SKM-1 treated with dmso at 0.1 percent for 144 hours (cell line): ENCODE data around the gene NT5C1B.
"Not testable (repeated sequence)": the region's sequence is repeated elsewhere in the genome, so short reads cannot be mapped to it uniquely, and the experiment has no call there.

Source experiments
- DNase-seq: peaks from one replicate; lab custom pipeline; 2025; ENCODE audit not compliant: unreplicated experiment; lab: John Stamatoyannopoulos, UW

NT5C1B gene

DNA sequence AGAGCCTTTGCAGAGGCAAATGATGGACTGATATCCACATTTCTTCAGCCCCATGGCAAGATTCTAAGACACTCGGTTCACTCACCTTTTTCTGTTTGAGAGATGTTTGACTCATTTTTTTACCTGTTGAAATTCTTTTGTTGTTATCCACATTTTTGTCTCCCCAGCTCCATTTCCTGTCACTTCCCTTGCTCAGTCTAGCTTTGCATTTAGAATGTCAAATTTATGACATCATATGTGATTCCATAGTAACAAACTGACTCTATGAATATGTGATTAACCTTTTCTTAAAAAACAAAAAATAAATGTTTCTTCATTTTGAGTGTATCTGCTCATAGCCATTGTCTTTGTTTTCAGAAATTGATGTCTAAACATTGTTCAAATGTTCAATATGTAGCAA, at the start of gene NT5C1B:
TSS of gene NT5C1B (minus strand) at position 216 of the 400 bp plus-strand sequence. CDS start at position 115, 101 bp downstream.
- no peak for DNase-seq

- DNase-seq = no peak
Measured at GRCh38 chr2:18637196-18637595, 47.8 kb upstream of the NT5C1B start.

GRCh38 chr2:18632699-18633098, 43.3 kb upstream of the NT5C1B start:
- DNase-seq = not testable (repeated sequence)

GRCh38 chr2:18630941-18631340, 41.6 kb upstream of the NT5C1B start:
- no peak for DNase-seq

DNA sequence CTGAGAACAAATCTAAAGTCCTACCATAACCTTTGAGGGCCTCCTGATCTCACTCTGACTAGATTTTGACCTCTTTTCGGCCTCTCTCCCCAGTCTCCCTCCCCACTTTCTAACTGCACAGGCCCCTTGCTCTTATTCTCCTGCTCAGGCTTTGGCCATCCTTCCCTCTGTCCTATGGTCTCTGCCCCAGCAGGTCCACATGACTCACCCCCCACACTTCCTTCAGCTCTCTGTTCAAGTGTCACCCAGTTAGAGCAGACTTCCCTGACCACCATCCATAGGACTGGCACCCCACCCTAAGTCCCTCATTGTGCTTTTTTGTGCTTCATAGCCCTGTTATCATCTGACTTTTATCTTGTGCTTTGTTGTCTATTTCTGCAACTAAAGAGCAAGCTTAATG, 41.2 kb upstream of the NT5C1B start:
- DNase-seq = no peak

GRCh38 chr2:18630101-18630500, 40.7 kb upstream of the NT5C1B start:
- no peak for DNase-seq

- no peak for DNase-seq
Measured at GRCh38 chr2:18626958-18627650, 37.7 kb upstream of the NT5C1B start.

DNA sequence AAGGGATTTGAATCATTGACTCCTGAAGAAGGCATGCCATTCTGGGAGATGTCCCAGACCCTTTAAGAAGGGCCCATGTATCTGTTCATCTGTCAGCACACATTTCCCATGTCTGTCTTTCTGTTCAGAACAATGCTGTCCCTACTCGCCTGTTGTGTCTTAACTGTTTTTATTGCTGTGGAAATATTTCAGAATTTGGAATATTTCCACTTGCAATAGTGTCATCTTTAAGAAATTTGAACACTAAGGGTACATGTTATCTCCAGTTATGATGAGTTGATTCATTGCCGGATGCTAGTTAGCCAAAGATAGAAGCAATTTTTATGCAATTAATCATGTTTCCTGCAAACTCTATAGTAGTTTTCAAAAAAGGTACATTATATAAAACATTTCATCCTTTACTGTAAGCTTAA, 36.9 kb upstream of the NT5C1B start:
- DNase-seq = no peak

DNA sequence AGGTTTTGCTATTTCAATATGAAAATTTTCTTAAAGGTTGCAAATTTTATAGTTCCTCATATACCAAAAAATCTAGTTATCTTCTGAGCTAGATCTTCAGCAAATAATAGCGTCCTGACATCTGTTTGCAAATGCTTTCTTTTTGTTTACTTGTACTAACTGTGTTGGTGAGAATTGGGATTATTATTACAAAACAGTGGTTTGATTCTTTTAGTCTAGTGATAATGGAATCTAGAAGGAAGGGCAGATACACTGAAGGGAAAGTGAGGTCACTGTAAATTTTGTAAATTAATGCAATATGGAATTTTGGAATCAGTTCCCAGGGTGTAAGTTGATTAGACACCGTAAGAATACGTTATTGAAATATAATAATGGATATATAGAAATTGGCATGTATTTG, 36.2 kb upstream of the NT5C1B start:
- no peak for DNase-seq

- DNase-seq = no peak
Measured at GRCh38 chr2:18623782-18624181, 34.4 kb upstream of the NT5C1B start.

GRCh38 chr2:18620867-18621632, 31.7 kb upstream of the NT5C1B start:
- no peak for DNase-seq

GRCh38 chr2:18619091-18619490, 29.7 kb upstream of the NT5C1B start:
- DNase-seq = no peak

DNA sequence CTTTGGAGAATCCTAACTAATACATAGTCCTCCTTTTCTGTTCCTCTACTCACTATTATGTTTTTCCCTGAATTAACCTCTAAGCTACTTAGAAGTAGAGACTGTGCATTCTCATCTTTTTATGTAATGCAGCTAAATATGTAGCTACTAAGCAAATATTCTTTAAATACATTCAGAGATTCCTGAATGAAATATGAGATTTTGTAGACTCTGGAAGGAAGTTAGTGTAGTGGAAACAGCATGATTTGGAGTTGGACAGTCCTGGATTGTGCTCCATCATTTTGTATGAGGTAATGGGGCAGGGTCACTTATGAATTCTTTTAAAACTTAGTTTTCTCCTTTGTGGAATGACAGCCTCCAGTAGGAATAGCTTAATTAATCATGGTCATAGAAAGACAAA, 24.7 kb upstream of the NT5C1B start:
- DNase-seq = no peak

- DNase-seq = no peak
Measured at GRCh38 chr2:18612133-18612532, 22.8 kb upstream of the NT5C1B start.

DNA sequence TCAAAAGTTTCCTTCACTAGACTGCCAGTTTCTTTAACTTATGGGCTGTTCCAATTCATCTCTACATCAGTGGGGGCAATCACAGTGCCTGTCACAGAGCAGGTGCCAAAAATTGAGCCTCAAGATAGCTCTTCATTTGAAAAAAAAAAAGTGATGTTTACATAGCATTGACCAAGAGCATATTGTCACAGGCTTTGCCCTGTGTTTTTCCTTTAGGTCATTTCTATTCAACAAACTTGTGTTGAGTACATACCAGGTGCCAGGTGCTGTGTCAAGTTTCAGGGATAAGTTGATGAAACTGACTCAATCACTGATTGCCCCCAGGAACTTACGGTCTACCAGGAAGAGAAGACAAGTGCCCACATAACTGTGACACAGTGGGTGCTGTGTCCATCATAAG, 22.2 kb upstream of the NT5C1B start:
- DNase-seq = no peak

- DNase-seq = no peak
Measured at GRCh38 chr2:18611184-18611583, 21.8 kb upstream of the NT5C1B start.

GRCh38 chr2:18610651-18611050, 21.3 kb upstream of the NT5C1B start:
- no peak for DNase-seq

DNA sequence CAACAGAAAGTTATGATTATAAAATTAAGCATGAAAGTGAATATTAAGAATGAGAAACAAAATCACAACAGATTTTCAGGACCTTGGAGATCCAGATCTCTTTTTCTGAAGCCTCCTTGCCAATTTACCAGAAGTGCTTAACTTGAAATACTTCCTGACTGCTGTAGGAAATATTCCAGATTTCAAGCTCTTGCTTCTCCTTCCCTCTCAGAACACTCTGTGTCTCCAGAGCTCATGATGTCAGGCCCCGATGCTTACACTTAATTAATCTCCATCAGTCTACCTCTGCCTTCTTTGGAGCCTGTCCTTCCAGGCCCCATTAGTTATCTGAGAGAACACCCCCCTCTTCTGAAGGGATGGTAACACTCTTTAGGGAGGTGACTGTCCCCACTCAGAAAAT, 20.7 kb upstream of the NT5C1B start:
- no peak for DNase-seq

DNA sequence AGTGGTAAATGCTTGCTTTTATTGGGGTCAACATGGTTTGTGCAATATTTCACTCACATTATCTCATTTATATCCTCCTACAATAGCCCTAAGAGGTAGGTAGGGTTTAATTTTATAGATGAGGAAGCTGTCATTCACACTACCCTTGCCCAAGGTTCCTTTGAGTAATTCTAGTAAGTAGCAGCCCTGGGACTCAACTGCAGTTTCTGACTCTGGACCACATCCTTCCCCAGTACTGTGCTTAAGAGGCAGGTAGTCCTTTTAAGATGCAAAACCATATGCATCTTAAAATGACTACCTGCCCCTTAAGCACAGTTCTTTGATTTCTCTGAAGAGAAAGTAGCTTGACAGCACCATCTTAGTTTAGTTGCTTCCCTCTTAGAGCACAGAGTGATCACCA, 15.7 kb upstream of the NT5C1B start:
- no peak for DNase-seq

DNA sequence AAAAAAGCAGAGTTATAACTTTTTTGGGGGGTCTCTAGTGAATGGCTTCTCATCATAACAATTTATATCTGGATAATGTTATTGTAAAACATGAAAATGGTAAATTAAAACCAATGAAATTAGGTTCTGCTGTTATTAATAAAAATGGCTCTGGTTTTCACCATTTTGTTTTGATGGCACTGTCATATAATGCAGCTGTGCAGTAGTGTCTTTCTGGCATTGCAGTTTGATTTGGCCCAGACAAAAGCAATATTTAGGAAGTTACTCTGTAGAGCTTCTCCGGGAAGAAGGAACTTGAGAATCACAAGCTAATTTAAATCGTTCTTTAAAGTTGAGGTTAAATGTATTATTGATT, 15.1 kb upstream of the NT5C1B start:
- no peak for DNase-seq

DNA sequence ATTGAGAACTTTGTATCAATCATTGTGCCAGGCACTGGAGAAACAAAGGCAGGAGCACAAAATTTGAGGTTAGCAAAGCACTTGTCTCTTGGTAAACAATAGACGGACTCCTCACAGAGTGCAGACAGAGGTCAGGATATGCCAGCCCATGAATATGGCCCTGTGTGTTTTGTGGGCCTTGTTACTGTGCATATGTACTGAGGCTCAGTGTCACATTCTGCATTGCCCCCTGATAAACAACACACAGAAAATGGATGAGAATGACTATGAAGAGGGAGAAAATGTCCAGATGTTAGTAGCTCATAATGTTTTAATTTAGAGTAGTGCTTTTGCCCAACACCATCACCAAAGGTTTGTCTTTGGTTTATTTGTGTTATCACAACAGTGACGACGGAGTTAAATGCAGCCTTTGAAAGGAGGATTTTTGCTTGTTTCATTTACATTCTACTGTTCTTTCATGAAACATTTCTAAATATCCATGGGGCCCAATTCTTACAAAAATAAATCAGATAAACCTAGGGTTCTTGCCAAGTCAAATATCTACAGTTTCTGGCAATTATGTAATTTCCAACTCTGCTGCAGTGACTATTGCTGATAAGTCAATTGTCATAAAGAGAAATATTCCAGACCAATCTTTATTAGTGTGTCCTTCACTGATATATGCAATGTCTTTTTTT, 14.6 kb upstream of the NT5C1B start:
- no peak for DNase-seq

- DNase-seq = no peak
Measured at GRCh38 chr2:18602298-18602697, 12.9 kb upstream of the NT5C1B start.
